T-helper 1 cell treated with Interleukin-12 subunit alpha and Interleukin-12 subunit beta and Interleukin-4 antibody, amounts not matched to agents 30 μg/mL and 1 μg/mL, for 36 hours (primary cell): ENCODE measurements around the gene CHRNA4.
"Not testable (repeated sequence)": the region's sequence is repeated elsewhere in the genome, so short reads cannot be mapped to it uniquely, and the experiment has no call there.

Source experiments
- H3K27ac Mint-ChIP-seq: one replicate; pipeline ENCODE4 v1.8.0; 2021; ENCODE audit warnings: mild to moderate bottlenecking, mixed read lengths
- H3K27me3 Mint-ChIP-seq: one replicate; pipeline ENCODE4 v1.8.0; 2021; ENCODE audit warnings: low read depth, mixed read lengths
- H3K36me3 Mint-ChIP-seq: one replicate; pipeline ENCODE4 v1.8.0; 2021; ENCODE audit warnings: low read depth, mixed read lengths
- H3K4me1 Mint-ChIP-seq: one replicate; pipeline ENCODE4 v1.8.0; 2021; ENCODE audit warnings: low read depth, mixed read lengths
- H3K4me3 Mint-ChIP-seq: one replicate; pipeline ENCODE4 v1.8.0; 2021; ENCODE audit warnings: mild to moderate bottlenecking, moderate library complexity, mixed read lengths
- H3K9me3 Mint-ChIP-seq: one replicate; pipeline ENCODE4 v1.8.0; 2021; ENCODE audit warnings: mixed read lengths

CHRNA4 gene

DNA sequence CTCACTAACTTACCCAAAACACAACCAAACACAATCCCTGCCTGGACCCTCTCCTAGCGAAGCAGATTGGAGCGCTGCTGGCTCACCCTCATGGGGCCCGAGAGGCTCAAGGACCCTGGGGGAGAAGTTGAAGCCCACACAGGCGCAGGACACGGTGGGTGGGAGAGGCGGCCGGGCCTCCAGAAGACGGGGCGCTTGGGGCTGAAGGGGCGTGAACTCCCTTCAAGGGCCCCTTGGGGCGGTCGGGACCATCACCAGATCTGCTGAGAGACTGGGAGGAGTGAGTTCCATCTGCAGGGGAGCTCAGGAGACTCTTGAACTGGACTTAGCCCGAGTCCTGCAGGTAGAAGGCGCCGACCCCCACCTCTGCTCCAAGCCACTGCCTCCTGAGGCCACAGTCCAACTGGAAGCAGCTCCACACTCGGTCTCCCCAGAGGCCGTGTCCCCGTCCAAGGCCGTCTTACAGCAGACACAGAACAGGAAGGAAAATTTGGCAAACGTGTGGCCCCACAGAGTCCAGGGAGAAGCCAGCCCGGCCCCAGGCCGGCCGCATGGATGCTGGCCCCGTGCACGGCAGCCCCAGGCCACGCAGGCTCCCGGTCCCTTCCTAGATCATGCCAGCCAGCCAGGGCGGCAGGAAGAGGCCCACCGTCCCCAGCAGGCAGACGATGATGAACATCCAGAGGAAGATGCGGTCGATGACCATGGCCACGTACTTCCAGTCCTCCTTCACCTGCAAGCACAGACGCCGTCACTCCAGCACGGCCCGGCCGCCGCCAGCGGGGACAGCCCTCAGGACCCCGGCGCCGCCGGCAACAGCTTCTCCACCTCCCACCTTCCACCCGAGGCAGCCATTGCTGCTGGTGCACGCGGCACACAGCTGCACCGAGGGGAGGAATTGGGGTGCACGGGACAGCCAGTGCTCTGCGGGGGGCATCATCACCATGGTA is 14.7 kb downstream of the CHRNA4 start:
- H3K9me3 Mint-ChIP-seq: peaks cover 8% of the 10 kb centered on the region
- H3K4me3 Mint-ChIP-seq: no peak overlapping the region
- H3K36me3 Mint-ChIP-seq: no peaks in the 10 kb centered on the region
- H3K27me3 Mint-ChIP-seq: no peaks in the 10 kb centered on the region
- H3K4me1 Mint-ChIP-seq: no peaks in the 10 kb centered on the region
- no peak overlapping the region for H3K27ac Mint-ChIP-seq

DNA sequence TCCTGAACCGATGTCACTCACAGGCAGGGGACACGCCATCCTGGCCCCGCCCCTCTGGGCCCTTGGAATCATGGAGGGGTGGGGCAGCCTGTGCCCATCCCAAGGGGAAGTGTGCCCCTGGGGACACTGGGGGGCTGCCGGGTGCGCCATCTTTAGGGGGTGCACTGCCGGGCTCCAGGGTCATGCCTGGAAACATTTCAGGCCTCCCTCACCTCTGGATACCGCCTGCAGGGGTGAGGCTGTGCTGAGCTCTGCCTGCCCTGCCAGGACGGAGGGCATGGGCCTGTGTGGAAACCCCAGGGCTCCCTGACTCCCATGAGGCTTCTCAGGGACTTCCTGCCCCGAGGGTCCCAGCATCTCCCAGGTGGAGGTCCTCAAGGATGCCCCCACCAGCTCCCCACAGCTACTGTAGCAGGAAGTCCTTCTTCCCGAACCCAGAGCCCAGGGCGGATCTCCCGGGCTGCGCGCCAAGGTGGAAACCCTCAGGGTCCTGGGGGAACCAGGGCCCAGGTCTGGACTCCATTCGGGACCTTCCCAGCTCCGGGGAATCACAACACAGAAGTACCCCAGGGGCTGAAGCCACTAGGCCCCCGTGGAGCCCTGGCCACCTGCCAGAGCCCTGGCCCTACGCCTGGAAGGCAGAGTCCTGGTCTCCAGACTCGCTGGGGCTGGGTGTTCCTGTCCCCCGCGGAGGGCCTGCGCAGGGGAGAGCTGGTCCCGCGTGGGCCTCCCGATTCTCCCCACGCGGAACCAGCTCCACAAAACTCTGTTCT is 15.6 kb downstream of the CHRNA4 start:
- H3K27ac Mint-ChIP-seq: no peak overlapping the region
- no peak overlapping the region for H3K4me3 Mint-ChIP-seq
- peaks cover 5% of the 10 kb centered on the region for H3K9me3 Mint-ChIP-seq
- H3K4me1 Mint-ChIP-seq: no peaks in the 10 kb centered on the region
- no peaks in the 10 kb centered on the region for H3K36me3 Mint-ChIP-seq
- H3K27me3 Mint-ChIP-seq: no peaks in the 10 kb centered on the region

DNA sequence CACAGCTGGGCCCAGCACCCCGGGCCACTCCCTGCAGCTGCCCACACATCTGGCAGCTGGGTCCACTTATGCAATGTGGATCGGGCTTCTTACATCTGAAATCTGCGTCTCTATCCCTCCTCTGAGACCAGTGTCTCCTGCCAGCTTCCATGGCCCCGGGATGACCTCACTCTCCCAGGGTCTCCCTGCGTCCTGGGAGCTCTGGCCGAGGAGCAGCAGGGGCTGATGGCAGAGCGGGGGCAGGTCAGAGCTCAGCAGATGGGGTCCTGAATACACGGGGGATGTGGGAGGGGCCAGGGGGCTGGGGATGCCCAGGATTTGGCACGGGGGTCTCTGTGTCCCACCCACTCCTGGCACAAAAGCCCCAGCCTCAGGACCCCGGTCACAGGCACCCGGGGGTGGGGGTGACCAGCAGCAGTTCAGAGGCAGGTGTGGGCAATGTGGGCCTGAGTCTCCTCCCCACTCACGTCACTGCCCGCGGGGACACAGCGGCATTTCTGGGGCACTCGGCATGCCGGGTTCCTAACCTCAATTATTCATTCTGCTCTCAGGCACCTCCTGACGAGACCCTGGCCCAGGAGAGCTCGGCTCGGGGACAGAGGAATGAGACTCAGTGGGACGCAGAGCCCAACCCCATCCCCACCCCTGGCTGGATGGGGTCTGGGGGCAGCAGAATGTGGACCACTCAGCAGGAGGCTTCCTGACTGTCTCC is 16.4 kb downstream of the CHRNA4 start:
- H3K4me1 Mint-ChIP-seq: no peaks in the 10 kb centered on the region
- H3K4me3 Mint-ChIP-seq: no peak overlapping the region
- no peak overlapping the region for H3K27ac Mint-ChIP-seq
- H3K27me3 Mint-ChIP-seq: no peaks in the 10 kb centered on the region
- peaks cover 6% of the 10 kb centered on the region for H3K9me3 Mint-ChIP-seq
- no peaks in the 10 kb centered on the region for H3K36me3 Mint-ChIP-seq

DNA sequence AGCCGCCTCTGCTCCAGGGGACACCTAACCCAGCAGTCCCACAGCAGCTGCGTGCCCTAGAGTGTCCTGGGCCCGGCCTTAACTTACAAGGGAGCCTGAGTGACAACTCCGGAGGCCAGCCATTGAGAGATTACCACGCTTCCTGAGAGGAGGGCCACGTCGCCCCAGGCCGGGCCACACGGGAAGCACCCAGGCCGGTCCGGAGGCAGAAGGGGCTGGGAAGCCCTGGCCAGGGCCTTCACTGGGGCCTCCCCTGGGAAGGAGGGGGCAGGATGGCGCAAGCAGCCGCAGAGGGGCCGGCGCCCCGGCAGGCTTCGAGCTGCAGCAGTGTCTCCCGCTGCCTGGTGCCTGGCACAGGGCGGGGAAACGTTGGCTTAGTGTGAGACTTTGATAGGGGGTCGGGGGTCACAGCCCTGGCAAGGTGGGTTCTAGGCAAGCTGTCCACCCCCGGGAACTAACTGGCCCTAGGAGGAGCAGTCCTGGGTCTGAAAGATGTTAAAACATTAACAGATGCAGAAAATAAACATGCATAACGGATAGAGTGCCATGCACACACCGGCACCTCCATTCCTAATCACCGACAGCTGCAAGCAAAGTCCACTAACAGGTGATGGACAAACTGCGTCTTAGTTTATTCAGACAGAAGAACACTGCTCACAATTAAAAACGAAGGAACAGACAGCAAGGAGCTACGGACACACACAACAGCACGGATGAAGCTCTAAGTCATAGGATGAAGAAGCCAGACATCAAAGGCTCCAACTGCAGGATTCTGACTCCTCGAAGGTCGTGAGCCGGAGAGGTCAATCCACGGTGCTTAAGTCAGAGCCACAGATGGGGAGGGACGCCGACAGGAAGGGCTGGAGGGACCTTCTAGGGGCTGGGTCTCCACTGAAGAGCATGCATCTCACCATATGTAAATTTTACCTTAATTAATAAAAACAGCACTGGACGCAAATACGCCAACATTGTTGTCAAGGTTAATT is 17.4 kb downstream of the CHRNA4 start:
- H3K27me3 Mint-ChIP-seq: no peaks in the 10 kb centered on the region
- H3K36me3 Mint-ChIP-seq: no peaks in the 10 kb centered on the region
- H3K27ac Mint-ChIP-seq: no peak overlapping the region
- H3K4me1 Mint-ChIP-seq: no peaks in the 10 kb centered on the region
- peaks cover 16% of the 10 kb centered on the region for H3K9me3 Mint-ChIP-seq
- H3K4me3 Mint-ChIP-seq: no peak overlapping the region

DNA sequence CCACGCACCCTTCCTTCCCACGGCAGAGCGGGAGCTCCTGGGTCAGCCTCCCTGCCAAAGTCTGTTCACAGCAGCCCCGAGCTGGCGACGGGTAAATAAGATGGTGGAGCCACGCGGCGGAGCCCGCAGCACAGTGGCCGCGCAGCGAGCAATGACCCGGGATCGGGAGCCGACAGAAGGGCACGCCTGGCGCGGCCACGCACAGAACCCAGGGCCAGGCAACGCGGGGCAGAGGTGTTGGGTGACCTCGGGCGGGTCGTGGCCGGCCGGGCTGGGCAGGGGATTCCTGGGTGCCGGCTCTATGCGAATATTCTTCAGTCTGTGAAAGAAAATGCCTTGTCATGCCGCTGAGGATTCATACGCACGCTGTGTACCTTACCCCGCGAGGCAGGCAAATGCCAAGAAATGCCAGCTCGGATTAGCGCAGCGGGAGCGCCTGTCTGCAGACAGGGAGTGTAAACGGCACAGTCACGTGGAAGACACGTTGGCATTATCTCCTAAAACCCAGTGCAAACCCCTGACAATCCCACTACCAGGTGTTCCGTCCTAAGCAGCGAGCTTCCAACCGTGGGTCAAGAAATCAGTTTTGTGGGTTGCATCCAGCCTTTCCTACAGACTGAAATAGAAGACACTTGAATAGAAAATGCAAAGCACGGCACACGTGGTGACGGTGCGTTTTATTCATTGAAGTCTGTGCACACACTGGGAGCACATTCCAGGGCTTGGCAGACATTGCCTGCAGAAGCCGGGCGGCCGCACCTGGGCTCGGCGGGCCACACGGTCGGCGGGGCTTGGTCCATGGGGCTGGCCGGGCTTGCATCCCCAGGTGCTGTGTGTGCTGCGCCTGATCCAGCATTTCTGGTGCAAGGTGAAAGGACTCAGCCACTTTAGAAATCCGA is 18.3 kb downstream of the CHRNA4 start:
- H3K27me3 Mint-ChIP-seq: no peaks in the 10 kb centered on the region
- H3K27ac Mint-ChIP-seq: no peak overlapping the region
- no peak overlapping the region for H3K4me3 Mint-ChIP-seq
- H3K4me1 Mint-ChIP-seq: no peaks in the 10 kb centered on the region
- no peaks in the 10 kb centered on the region for H3K36me3 Mint-ChIP-seq
- H3K9me3 Mint-ChIP-seq: peaks cover 16% of the 10 kb centered on the region

DNA sequence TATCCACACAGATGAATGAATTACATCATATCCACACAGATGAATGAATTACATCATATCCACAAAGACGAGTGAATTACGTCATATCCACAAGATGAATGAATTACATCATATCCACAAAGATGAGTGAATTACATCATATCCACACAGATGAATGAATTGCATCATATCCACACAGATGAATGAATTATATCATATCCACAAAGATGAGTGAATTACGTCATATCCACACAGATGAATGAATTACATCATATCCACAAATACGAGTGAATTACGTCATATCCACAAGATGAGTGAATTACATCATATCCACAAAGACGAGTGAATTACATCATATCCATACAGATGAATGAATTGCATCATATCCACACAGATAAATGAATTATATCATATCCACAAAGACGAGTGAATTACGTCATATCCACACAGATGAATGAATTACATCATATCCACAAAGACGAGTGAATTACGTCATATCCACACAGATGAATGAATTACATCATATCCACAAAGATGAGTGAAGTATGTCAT is 20.9 kb downstream of the CHRNA4 start:
- peaks cover 21% of the 10 kb centered on the region for H3K9me3 Mint-ChIP-seq
- not testable (repeated sequence) for H3K4me3 Mint-ChIP-seq, H3K36me3 Mint-ChIP-seq, H3K4me1 Mint-ChIP-seq, H3K27me3 Mint-ChIP-seq, H3K27ac Mint-ChIP-seq

DNA sequence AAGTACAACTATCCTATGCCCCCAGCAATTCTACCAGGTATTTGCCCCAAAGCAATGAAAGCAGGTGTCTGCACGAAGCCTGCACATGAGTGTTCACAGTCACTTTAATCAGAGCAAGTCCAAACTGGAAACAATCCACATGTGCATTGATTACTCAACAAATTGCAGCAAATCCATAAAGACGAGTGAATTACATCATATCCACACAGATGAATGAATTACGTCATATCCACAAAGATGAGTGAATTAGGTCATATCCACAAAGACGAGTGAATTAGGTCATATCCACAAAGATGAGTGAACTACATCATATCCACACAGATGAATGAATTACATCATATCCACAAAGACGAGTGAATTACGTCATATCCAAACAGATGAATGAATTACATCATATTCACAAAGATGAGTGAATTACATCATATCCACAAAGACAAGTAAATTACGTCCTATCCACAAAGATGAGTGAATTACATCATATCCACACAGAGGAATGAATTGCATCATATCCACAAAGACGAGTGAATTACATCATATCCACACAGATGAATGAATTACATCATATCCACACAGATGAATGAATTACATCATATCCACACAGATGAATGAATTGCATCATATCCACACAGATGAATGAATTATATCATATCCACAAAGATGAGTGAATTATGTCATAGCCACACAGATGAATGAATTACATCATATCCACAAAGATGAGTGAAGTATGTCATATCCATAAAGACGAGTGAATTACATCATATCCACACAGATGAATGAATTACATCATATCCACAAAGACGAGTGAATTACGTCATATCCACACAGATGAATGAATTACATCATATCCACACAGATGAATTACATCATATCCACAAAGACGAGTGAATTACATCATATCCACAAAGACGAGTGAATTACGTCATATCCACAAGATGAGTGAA is 21.7 kb downstream of the CHRNA4 start:
- H3K9me3 Mint-ChIP-seq: peaks cover 21% of the 10 kb centered on the region
- not testable (repeated sequence) for H3K27me3 Mint-ChIP-seq, H3K4me1 Mint-ChIP-seq, H3K4me3 Mint-ChIP-seq, H3K27ac Mint-ChIP-seq, H3K36me3 Mint-ChIP-seq

DNA sequence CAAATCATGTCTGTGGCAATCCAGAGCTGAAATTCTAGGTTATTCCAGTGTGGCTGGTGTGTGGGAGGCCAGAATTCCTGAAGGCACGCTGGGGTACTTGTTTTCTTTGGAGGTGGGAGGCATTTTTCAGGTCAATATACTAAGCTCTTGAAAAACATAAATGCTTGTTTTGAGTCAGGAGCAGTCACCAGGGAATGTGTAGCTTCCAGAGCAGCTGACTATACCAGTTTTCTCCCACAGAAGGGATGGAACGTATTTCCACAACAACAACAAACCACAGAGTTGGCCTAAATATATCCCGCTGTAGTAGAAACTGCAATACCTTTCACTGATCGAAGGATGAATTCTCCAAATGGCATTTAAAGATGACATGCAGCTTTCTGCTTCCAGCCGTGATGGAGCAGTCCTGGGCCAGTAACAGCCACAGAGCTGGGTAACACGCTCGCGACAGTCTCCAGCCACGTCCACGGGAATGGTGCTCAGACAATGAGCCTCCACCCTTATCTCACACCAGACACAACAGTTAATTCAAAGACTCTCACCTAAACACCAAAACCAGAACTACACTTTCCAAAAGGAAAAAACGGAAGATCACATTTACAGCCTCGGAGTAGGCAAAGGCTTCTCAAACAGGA is 23.2 kb downstream of the CHRNA4 start:
- peaks cover 6% of the 10 kb centered on the region for H3K27me3 Mint-ChIP-seq
- H3K36me3 Mint-ChIP-seq: no peaks in the 10 kb centered on the region
- H3K27ac Mint-ChIP-seq: no peak overlapping the region
- no peak overlapping the region for H3K4me3 Mint-ChIP-seq
- H3K4me1 Mint-ChIP-seq: no peaks in the 10 kb centered on the region
- peaks cover 21% of the 10 kb centered on the region for H3K9me3 Mint-ChIP-seq

DNA sequence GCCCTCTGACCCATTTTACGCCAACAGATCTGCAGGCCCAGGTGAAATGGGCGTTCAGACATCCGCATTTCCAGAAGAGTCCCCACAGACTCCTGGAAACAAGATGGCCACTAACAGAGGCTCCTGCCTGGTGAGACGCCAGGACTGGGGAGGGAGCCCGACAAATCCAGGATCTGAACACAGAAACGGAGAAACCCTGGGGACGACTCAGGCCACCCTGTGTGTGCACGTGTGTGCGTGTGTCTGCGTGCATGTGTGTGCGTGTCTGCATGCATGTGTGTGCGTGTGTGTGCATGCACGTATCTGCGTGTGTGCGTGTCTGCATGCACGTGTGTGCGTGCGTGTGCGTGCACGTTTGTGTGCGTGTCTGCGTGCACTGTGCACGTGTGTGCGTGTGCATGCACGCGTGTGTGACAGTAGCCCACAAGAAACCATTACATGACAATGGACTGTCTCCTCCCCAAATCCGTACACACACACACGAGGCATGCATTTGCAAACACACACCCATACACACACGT is 24.9 kb downstream of the CHRNA4 start:
- H3K4me1 Mint-ChIP-seq: no peaks in the 10 kb centered on the region
- no peak overlapping the region for H3K27ac Mint-ChIP-seq
- H3K36me3 Mint-ChIP-seq: no peaks in the 10 kb centered on the region
- H3K27me3 Mint-ChIP-seq: peaks cover 6% of the 10 kb centered on the region
- H3K4me3 Mint-ChIP-seq: no peak overlapping the region
- peaks cover 30% of the 10 kb centered on the region for H3K9me3 Mint-ChIP-seq

DNA sequence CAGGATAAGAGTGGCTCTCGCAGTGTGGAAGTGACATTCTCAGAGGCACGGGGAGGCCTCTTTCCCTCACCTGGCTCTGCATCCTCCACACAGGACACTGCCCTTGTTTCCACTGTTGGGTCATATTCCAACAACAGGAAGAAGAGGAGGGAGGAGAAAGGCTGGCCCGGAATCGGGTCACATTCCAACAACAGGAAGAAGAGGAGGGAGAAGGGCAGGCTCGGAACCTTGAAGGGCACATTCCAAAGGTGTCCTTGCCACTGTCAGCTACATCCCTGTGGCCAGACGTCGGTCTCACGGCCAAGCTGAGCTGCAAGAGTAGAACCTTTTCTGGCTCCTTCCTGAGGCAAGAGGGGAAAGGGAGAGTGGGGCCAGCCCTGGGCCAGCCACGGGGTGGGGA is 25.4 kb downstream of the CHRNA4 start:
- no peak overlapping the region for H3K27ac Mint-ChIP-seq
- H3K4me3 Mint-ChIP-seq: no peak overlapping the region
- H3K4me1 Mint-ChIP-seq: no peaks in the 10 kb centered on the region
- H3K36me3 Mint-ChIP-seq: no peaks in the 10 kb centered on the region
- peaks cover 6% of the 10 kb centered on the region for H3K27me3 Mint-ChIP-seq
- peaks cover 30% of the 10 kb centered on the region for H3K9me3 Mint-ChIP-seq

DNA sequence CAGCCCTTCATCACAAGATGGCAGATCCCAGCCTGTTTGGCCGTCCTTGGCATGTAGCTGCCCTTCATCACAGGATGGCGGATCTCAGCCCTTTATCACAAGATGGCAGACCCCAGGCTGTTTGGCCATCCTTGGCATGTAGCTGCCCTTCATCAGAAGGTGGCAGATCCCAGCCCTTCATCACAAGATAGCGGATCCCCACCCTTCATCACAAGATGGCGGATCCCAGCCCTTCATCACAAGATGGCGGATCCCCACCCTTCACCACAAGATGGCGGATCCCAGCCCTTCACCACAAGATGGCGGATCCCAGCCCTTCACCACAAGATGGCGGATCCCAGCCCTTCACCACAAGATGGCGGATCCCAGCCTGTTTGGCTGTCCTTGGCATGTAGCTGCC is 26.1 kb downstream of the CHRNA4 start:
- not testable (repeated sequence) for H3K27me3 Mint-ChIP-seq, H3K27ac Mint-ChIP-seq, H3K4me3 Mint-ChIP-seq, H3K4me1 Mint-ChIP-seq, H3K36me3 Mint-ChIP-seq
- peaks cover 28% of the 10 kb centered on the region for H3K9me3 Mint-ChIP-seq
